ENCODE data around the gene LDLRAD2.

LDLRAD2 gene

DNA sequence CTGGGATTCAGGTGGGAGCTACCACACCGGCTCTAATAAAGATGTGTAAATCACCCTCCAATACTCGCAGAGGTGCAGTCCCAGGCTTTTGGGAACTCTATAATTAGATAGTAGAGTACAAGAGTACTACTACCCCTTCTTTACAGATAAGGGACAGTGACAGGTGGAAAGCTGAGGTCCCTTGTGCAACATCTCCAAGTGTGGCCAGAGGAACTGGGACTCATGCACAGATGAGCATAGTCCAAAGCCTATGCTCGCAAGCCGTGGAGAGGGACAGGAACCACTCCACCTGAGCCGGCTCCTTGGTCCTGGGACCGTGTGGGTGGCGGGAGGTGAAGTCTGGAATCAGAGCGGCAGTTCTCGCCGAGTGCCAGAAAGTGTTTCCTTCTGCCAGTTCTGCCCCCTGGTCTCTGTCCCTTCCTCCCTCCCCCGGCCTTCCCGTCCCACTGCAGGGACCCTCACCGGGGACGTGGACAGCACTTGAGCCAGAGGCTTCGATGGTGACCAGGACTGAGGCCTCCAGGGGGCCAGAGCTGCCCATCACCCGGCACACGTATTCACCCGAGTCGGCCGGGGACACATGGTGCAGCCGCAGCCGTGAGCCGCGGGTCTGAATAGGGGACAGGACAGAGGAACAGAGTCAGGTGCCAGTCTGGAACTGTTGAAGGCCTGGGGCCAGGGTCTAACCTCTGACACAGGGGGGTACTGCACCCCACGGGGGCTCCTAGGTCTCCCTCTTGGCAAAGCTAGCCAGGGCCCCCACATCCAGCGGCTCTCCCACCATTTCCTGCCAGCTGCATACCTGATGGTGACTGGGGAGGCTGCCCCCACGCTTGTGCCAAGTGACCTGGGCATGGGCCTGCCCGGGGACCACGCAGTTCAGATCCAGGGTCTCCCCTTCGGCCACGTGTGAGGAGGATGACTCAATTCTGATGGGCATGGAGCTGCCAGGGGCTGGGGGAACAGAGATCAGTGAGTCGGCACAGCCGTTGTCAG is 33.9 kb downstream of the LDLRAD2 start:
- Histone ChIP-seq H4K20me1 (ENCODE audit: insufficient read depth, low read length, poor library complexity, severe bottlenecking) (no peaks in the 10 kb centered on the region), H3K27me3 (ENCODE audit: insufficient read depth, low read length, poor library complexity, severe bottlenecking) (no peaks in the 10 kb centered on the region), H2AFZ (ENCODE audit: low read length) (no peak overlapping the region), H3K4me1 (ENCODE audit: insufficient read depth, low read length, poor library complexity, severe bottlenecking) (no peaks in the 10 kb centered on the region), H3K36me3 (ENCODE audit: insufficient read depth, low read length) (no peaks in the 10 kb centered on the region), H3K4me3 (ENCODE audit: low read length, poor library complexity, severe bottlenecking) (no peak overlapping the region), H3K79me2 (ENCODE audit: insufficient read depth, low read length) (no peaks in the 10 kb centered on the region), H3F3A (ENCODE audit: low read depth) (no peaks in the 10 kb centered on the region), H3K9ac (ENCODE audit: low read depth, low read length, poor library complexity, severe bottlenecking) (no peak overlapping the region), H3K4me2 (ENCODE audit: low read depth, low read length, poor library complexity, severe bottlenecking) (no peak overlapping the region), H3K9me2 (replicated peaks; ENCODE audit: low read depth, low read length) (no peaks in the 10 kb centered on the region), H3K9me3 (ENCODE audit: insufficient read depth, low read depth, low read length) (no peaks in the 10 kb centered on the region)
- TF ChIP-seq EZH2phosphoT487 (IDR thresholded peaks at IDR 0.05; ENCODE audit: borderline replicate concordance) = no peak
- TF ChIP-seq, protein P1, sequence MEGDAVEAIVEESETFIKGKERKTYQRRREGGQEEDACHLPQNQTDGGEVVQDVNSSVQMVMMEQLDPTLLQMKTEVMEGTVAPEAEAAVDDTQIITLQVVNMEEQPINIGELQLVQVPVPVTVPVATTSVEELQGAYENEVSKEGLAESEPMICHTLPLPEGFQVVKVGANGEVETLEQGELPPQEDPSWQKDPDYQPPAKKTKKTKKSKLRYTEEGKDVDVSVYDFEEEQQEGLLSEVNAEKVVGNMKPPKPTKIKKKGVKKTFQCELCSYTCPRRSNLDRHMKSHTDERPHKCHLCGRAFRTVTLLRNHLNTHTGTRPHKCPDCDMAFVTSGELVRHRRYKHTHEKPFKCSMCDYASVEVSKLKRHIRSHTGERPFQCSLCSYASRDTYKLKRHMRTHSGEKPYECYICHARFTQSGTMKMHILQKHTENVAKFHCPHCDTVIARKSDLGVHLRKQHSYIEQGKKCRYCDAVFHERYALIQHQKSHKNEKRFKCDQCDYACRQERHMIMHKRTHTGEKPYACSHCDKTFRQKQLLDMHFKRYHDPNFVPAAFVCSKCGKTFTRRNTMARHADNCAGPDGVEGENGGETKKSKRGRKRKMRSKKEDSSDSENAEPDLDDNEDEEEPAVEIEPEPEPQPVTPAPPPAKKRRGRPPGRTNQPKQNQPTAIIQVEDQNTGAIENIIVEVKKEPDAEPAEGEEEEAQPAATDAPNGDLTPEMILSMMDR (conservative IDR thresholded peaks at IDR 0.05; ENCODE audit: low read length) = no peak

DNA sequence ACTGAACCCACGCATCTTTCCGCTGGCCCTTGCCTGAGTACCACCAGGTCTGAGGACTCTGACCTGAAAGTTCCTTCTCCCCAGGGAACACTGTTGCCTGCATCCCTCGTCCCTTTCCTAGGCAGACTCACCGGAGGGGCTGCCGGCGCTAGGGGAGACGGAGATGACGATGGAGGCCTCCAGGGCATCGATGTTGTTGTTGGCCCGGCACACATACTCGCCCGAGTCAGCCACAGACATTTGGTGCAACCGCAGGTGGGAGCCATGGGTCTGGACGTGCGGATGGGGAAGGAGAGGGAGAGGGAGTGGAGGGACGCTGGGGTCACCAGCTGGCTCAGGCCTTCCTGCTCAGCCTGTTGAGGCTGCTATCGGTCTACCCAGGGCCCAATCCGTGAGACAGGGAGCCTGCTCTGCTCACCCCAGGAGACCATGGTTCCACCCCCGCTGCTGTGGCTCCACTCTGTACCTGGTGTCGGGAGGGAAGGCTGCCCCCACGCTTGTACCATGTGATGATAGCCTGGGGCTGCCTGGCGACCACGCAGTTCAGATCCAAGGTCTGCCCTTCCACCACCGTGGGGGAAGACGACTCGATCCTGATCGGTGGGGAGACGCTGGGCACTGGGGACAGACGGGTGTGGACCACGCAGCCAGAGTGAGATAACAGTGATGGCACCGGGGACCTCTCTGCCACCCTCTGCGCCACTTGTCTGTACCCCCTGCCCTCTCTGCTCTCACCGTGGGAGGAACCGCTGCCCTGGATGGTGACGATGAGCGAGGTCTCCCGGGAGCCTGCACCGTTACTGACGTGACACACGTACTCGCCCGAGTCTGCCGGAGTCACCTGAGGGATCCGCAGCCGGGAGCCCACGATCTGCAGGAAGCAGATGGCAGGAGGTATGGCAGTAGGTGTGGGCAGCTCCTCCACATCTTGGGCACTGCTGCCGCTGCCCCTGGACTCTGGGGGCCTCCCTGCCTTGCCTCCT is 35.4 kb downstream of the LDLRAD2 start:
- no peak overlapping the region for H3K4me2 ChIP-seq (ENCODE audit: low read depth, low read length, poor library complexity, severe bottlenecking)
- H3K36me3 ChIP-seq (ENCODE audit: insufficient read depth, low read length) = no peaks in the 10 kb centered on the region
- H3K27me3 ChIP-seq (ENCODE audit: insufficient read depth, low read length, poor library complexity, severe bottlenecking) = no peaks in the 10 kb centered on the region
- H3K9me2 ChIP-seq (replicated peaks; ENCODE audit: low read depth, low read length) = no peaks in the 10 kb centered on the region
- H3F3A ChIP-seq (ENCODE audit: low read depth) = no peaks in the 10 kb centered on the region
- no peak overlapping the region for H2AFZ ChIP-seq (ENCODE audit: low read length)
- no peaks in the 10 kb centered on the region for H3K79me2 ChIP-seq (ENCODE audit: insufficient read depth, low read length)
- no peak overlapping the region for H3K4me3 ChIP-seq (ENCODE audit: low read length, poor library complexity, severe bottlenecking)
- no peak for TF ChIP-seq EZH2phosphoT487 (IDR thresholded peaks at IDR 0.05; ENCODE audit: borderline replicate concordance)
- TF ChIP-seq, protein P1 (conservative IDR thresholded peaks at IDR 0.05; ENCODE audit: low read length) = no peak
- no peaks in the 10 kb centered on the region for H3K4me1 ChIP-seq (ENCODE audit: insufficient read depth, low read length, poor library complexity, severe bottlenecking)
- no peak overlapping the region for H3K9ac ChIP-seq (ENCODE audit: low read depth, low read length, poor library complexity, severe bottlenecking)
- no peaks in the 10 kb centered on the region for H4K20me1 ChIP-seq (ENCODE audit: insufficient read depth, low read length, poor library complexity, severe bottlenecking)
- H3K9me3 ChIP-seq (ENCODE audit: insufficient read depth, low read depth, low read length) = no peaks in the 10 kb centered on the region

DNA sequence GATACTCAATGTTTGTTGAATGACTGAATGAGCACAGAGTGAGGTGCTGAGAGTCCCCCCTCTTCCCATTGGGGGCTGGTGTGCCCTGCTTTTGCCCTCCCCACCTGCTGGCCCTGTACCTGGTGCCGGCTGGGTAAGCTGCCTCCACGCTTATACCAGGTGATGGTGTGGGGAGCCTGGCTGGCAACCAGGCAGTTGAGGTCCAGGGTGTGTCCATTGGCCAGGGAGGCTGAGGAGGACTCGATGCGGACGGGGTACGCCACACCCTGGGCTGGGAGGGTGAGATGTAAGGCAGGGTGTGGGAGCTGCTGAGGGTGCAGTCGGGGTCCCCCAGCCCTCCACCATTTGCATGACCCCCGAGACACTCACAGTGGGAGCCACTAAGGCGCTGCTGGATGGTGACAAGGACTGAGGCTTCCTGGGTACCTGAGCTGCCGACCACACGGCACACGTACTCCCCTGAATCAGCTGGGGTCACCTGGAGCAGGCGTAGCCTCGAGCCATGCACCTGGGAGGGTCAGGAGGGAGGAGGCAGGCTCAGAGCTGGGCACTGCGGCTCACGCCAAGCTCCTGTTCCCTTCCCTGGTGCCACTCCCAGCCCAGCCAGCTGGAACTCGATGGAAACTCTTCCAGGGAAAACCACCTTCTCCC is 36.6 kb downstream of the LDLRAD2 start:
- Histone ChIP-seq H3F3A (ENCODE audit: low read depth) (no peaks in the 10 kb centered on the region), H2AFZ (ENCODE audit: low read length) (no peak overlapping the region), H3K9ac (ENCODE audit: low read depth, low read length, poor library complexity, severe bottlenecking) (no peak overlapping the region), H3K36me3 (ENCODE audit: insufficient read depth, low read length) (no peaks in the 10 kb centered on the region), H3K27me3 (ENCODE audit: insufficient read depth, low read length, poor library complexity, severe bottlenecking) (no peaks in the 10 kb centered on the region), H3K4me3 (ENCODE audit: low read length, poor library complexity, severe bottlenecking) (no peak overlapping the region), H3K4me1 (ENCODE audit: insufficient read depth, low read length, poor library complexity, severe bottlenecking) (no peaks in the 10 kb centered on the region), H3K4me2 (ENCODE audit: low read depth, low read length, poor library complexity, severe bottlenecking) (no peak overlapping the region), H3K9me3 (ENCODE audit: insufficient read depth, low read depth, low read length) (no peaks in the 10 kb centered on the region), H3K9me2 (replicated peaks; ENCODE audit: low read depth, low read length) (no peaks in the 10 kb centered on the region), H3K79me2 (ENCODE audit: insufficient read depth, low read length) (no peaks in the 10 kb centered on the region), H4K20me1 (ENCODE audit: insufficient read depth, low read length, poor library complexity, severe bottlenecking) (no peaks in the 10 kb centered on the region)
- TF ChIP-seq EZH2phosphoT487 (IDR thresholded peaks at IDR 0.05; ENCODE audit: borderline replicate concordance) = no peak
- TF ChIP-seq, protein P1 (conservative IDR thresholded peaks at IDR 0.05; ENCODE audit: low read length) = no peak

Data from Loucy (cell line).